GM18517 (cell line): Measurements from ENCODE around the gene IFI35.
"Not testable (repeated sequence)": the region's sequence is repeated elsewhere in the genome, so short reads cannot be mapped to it uniquely, and the experiment has no call there.

Experiments
- ATAC-seq: cut with Tn5 transposase; IDR thresholded peaks from one replicate; pipeline ENCODE4 v1.9.1; 2021; ENCODE audit warnings: mild to moderate bottlenecking, moderate library complexity; ENCODE audit not compliant: unreplicated experiment

Gene IFI35

GRCh38 chr17:43044024-43044423 lies 37.4 kb downstream of the IFI35 start:
- ATAC-seq = no peak

- ATAC-seq = no peak
Measured at GRCh38 chr17:43051969-43052368, 45.4 kb downstream of the IFI35 start.

GRCh38 chr17:43053008-43053407 lies 46.4 kb downstream of the IFI35 start:
- not testable (repeated sequence) for ATAC-seq

- no peak for ATAC-seq
Measured at GRCh38 chr17:43056051-43056450, 49.5 kb downstream of the IFI35 start.

GRCh38 chr17:43062984-43063638 lies 56.5 kb downstream of the IFI35 start:
- no peak for ATAC-seq
